ENCODE measurements around the gene CTU2. TPM values are rescaled to one million over a fixed set of nuclear protein-coding genes. Genes with fewer than 3 reads are reported as not detected.

Gene CTU2
- total and polyA plus RNA-seq, 2 of the 4 experiments (the other 2 are of a cell fraction): 12.9 to 18.4 TPM

GRCh38 chr16:88662843-88663606 lies 43.3 kb upstream of the CTU2 start, which contains the start of gene MVD (continued):
- no peak for TF ChIP-seq RCOR1 (IDR thresholded peaks at IDR 0.05; ENCODE audit: insufficient replicate concordance, low read length)

GRCh38 chr16:88665148-88665547 lies 41.2 kb upstream of the CTU2 start:
- Histone ChIP-seq H3K9ac (ENCODE audit: low read depth, low read length) (no peak overlapping the region), H4K20me1 (ENCODE audit: insufficient read depth, low read length) (no peaks in the 10 kb centered on the region), H3K23ac (ENCODE audit: low read depth, low read length) (no peak overlapping the region), H3K9me3 (ENCODE audit: control insufficient read depth, insufficient read depth, low read length) (no peaks in the 10 kb centered on the region), H2AFZ (replicated peaks; ENCODE audit: low read length, poor library complexity) (no peak overlapping the region), H3K4me3 (ENCODE audit: insufficient read depth, low read depth, low read length) (no peak overlapping the region), H3K14ac (replicated peaks; ENCODE audit: low read depth, low read length) (no peak overlapping the region), H2BK20ac (ENCODE audit: low read depth, low read length) (no peak overlapping the region), H3K9me1 (ENCODE audit: insufficient read depth, low read length) (no peaks in the 10 kb centered on the region), H3K4me1 (ENCODE audit: control insufficient read depth, insufficient read depth, low read length) (no peaks in the 10 kb centered on the region), H2BK5ac (ENCODE audit: low read depth, low read length, poor library complexity, severe bottlenecking) (no peak overlapping the region), H2AK5ac (ENCODE audit: low read depth, low read length) (no peak overlapping the region), H3K4ac (ENCODE audit: low read depth, low read length) (no peak overlapping the region), H2BK15ac (ENCODE audit: low read depth, low read length) (no peak overlapping the region), H3K36me3 (ENCODE audit: control insufficient read depth, insufficient read depth, low read length) (peaks cover 2% of the 10 kb centered on the region; the same call in 1 of the 2 replicates), H3K27me3 (ENCODE audit: control insufficient read depth, insufficient read depth, low read length) (no peaks in the 10 kb centered on the region), H2AK9ac (replicated peaks; ENCODE audit: low read depth, low read length, poor library complexity) (no peak overlapping the region), H4K5ac (ENCODE audit: low read depth, low read length) (no peak overlapping the region), H4K8ac (ENCODE audit: low read depth in 2 of 2, low read length in 2 of 2) (no peak overlapping the region), H3K56ac (ENCODE audit: extremely low read depth, insufficient read depth, low read length) (no peak overlapping the region), H2BK120ac (ENCODE audit: low read depth, low read length) (no peak overlapping the region), H3K4me2 (ENCODE audit: low read depth, low read length) (no peak overlapping the region), H3K27ac (ENCODE audit: insufficient read depth, low read length) (no peak overlapping the region), H3K18ac (ENCODE audit: low read depth, low read length) (no peak overlapping the region), H3K79me1 (ENCODE audit: low read depth in 1 of 2, low read length in 2 of 2) (peaks cover 16 to 23% of the 10 kb centered on the region in 2 experiments), H4K91ac (ENCODE audit: insufficient read depth, low read depth, low read length) (no peak overlapping the region)
- BruUV-seq (replicated peaks): no TSS peak
- ATAC-seq (ENCODE audit: low read depth): no peak
- no CpG with 5 or more reads among the region's 4 CpGs for WGBS, 2 experiments (ENCODE audit: extremely low coverage in 2 of 2, insufficient read length in 1 of 2)
- POLR2A ChIA-PET (ENCODE audit: unreplicated experiment): no interaction called here
- in situ Hi-C loops (cut with MboI; ENCODE audit: low sequenced_read_pairs): no loop called here
- intact Hi-C loops (cut with micrococcal nuclease): no loop called here
- CTCF ChIA-PET: no interaction called here
- dilution Hi-C loops (cut with HindIII; ENCODE audit: low sequenced_read_pairs, unreplicated experiment): no loop called here
- DNase-seq: no peak
- TF ChIP-seq, protein P1, sequence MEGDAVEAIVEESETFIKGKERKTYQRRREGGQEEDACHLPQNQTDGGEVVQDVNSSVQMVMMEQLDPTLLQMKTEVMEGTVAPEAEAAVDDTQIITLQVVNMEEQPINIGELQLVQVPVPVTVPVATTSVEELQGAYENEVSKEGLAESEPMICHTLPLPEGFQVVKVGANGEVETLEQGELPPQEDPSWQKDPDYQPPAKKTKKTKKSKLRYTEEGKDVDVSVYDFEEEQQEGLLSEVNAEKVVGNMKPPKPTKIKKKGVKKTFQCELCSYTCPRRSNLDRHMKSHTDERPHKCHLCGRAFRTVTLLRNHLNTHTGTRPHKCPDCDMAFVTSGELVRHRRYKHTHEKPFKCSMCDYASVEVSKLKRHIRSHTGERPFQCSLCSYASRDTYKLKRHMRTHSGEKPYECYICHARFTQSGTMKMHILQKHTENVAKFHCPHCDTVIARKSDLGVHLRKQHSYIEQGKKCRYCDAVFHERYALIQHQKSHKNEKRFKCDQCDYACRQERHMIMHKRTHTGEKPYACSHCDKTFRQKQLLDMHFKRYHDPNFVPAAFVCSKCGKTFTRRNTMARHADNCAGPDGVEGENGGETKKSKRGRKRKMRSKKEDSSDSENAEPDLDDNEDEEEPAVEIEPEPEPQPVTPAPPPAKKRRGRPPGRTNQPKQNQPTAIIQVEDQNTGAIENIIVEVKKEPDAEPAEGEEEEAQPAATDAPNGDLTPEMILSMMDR (conservative IDR thresholded peaks at IDR 0.05; ENCODE audit: low read depth, low read length): no peak

Data from IMR-90 (cell line).